GM21737 (cell line): Measurements from ENCODE around the gene FAM111A.
A peak's percentile ranks its signal among the peaks of the same experiment; 100 is the strongest.

ENCODE experiments used
- ATAC-seq: cut with Tn5 transposase; IDR thresholded peaks from one replicate; pipeline ENCODE4 v1.9.1; 2021; ENCODE audit warnings: mild to moderate bottlenecking, moderate library complexity; ENCODE audit not compliant: unreplicated experiment

The FAM111A gene

GRCh38 chr11:59179121-59179520 is 36.5 kb downstream of the FAM111A start:
- no peak for ATAC-seq

DNA sequence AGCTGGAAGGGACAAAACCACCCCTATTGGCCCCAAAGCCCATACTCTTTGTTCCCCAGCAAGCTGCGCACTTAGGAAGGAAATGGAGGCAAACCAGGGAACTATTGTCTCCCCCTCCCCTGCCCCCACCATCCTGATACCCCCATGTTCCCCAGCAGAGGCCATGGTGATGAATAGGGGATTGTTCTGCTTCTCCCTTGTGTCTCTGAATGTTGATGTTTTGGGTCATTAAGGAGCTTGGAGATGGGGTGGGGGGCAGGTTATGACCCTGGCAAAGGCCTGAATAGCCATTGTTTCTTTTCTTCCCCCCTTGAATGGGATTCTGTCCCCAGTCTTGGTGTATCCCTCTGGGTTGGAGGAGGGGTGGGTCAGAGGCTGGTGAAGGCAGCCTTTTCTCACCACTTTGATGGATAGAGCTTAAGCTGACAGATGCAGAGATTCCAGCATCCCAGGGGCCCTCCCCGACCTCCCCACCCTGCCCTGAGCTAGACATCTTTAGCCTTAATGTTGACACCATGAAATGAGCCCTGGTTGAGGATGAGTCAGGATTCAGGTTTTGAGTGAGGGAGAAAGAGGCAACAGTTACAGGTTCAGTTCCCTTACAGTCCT is 37.6 kb downstream of the FAM111A start:
- no peak for ATAC-seq

DNA sequence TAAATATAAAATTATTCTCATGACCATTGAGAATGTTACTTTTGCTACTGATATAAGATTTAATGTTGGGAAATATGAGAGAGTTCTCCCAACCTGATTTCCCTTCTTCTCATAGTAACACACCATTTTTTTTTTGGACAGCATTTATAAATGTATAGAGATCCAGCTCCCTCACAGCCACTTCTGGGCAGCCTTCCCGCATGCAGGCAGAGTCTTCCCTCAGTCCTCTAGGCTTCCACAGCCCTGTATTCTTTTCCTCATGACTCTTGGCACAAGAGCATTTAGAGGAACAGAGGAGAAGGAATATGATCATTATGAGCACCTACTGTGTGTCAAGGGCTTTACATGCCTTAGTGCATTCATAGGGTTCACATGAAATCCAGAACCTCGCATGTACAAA is 38.3 kb downstream of the FAM111A start:
- no peak for ATAC-seq

- ATAC-seq: no peak
Observed at GRCh38 chr11:59181746-59182456, 39.2 kb downstream of the FAM111A start.

- no peak for ATAC-seq
Observed at GRCh38 chr11:59182457-59183151, 39.9 kb downstream of the FAM111A start.

DNA sequence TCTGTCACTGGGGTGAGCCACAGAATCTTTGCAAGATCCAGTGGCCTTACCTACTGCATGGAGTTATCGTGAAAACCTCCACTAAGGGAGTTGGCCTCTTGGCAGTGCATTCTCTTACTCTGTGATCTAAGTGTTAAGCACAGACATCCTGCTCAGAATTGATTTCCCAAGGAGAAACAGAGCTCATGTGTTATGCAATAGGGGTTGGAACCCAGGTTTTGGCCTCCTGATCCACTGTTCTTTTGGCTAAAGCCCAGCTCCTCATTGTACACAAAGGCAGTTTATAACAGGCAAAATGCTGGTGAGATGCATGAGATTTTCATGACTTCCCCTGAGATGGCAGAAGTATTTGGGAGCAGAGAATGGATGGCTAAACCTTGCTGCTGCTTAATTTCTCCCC is 41.1 kb downstream of the FAM111A start:
- ATAC-seq: no peak

- ATAC-seq: no peak
Observed at GRCh38 chr11:59184691-59185339, 42.2 kb downstream of the FAM111A start.

- ATAC-seq: no peak
Observed at GRCh38 chr11:59185386-59185945, 42.8 kb downstream of the FAM111A start.

- peak; percentile 59 for ATAC-seq
Observed at GRCh38 chr11:59186130-59186594, 43.5 kb downstream of the FAM111A start.

GRCh38 chr11:59187035-59187434 is 44.4 kb downstream of the FAM111A start:
- ATAC-seq: no peak

DNA sequence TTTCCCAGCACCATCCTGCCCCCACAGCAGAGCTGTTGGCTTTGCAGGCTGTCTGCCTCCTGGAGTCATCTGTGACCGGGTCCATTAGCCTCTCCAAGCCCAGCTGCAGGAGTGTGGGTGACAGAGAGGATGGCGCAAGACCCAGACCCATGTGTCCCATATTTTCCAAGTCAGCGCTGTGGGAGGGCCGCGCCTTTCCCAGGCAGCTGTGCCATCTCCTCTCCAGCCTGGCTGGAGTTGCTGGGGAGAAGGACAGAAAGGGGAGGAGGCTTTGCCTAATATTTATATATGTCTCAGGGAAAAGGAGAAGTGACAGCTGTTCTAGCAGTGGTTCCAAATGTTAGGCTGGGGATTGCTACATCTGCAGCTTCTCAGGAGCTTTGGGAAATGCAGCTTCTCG is 44.9 kb downstream of the FAM111A start:
- ATAC-seq: no peak

GRCh38 chr11:59188954-59189353 is 46.3 kb downstream of the FAM111A start:
- no peak for ATAC-seq

DNA sequence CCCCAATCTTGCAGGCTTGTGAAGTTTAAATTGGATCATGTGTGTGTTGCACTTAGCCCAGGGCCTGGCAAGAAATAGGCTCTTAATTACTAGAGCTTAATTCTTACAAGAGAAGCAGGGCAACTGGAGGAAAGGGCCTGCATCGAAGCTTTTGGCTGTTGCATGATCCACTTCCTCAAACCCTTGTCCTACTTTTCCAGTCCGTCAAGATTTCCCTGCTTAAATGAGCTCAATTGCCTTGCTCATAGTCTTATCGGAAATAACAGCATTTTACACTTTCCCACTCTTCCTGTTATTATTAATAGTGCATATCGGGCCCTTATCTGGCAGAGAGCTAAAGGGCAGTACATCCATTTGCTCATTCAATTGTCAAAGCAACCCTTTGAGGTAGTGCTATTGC is 47.3 kb downstream of the FAM111A start:
- ATAC-seq: no peak

DNA sequence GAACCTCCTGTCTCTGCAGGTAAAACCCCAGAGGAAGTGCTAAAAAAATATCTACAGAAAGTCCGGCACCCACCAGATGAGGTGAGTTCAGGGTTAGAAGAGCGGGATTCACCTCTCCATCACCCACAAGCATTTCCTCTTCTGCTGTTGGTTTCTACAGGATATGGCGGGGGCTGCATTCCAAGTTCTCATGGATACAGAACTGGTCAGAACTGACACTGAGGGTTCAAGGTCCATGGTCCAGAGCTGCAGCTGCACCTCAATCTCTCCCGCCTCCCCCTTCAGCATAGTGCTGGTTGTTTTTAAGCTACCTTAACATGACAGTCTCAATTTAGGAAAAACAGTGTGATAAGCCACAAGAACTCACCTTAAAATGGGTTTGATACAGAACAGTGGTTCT is 48.4 kb downstream of the FAM111A start:
- ATAC-seq: no peak

GRCh38 chr11:59191890-59192289 is 49.2 kb downstream of the FAM111A start:
- no peak for ATAC-seq

GRCh38 chr11:59192446-59193020 is 49.9 kb downstream of the FAM111A start:
- no peak for ATAC-seq

- no peak for ATAC-seq
Observed at GRCh38 chr11:59193587-59194130, 51.0 kb downstream of the FAM111A start.

DNA sequence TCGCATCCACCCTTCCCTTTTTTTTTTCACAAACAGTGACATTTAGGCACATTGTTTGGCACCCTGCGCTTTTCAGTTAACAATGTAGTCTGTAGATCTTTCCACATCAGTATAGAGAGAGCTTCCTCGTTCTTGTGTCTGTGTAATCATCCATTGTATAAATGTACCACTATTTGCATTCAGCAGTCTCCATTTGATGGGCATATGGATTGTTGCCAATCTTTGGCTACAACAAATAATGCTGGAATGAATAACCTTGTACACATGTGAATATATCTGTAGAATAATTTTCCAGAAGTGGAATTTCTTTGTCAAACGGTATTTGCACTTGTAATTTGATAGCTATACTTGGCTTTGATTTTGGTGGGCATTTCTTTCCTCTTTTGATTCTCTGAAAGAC is 52.9 kb downstream of the FAM111A start:
- ATAC-seq: no peak

GRCh38 chr11:59196777-59197176 is 54.1 kb downstream of the FAM111A start:
- no peak for ATAC-seq

- no peak for ATAC-seq
Observed at GRCh38 chr11:59197991-59198390, 55.3 kb downstream of the FAM111A start.

DNA sequence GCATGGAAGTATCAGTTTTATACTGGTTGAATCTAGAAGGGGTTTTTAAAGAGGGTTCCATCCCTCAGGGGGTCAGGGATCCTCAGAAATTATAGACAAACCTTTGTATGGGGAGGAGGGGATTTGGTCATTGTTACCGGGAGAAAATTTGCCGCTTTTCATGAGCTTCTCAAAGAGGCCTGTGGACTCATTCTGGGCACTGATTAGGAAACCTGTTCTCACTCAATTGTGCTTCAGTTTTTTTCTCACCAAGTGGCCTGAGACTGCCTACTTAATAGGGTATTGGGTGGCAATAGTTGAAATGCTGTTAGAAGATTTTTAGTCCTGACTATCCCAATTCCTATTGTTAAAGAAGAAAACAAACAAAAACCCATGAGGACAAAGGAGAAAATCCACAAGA is 56.1 kb downstream of the FAM111A start:
- ATAC-seq: no peak
